Uterus (tissue), 2 donors: ENCODE results near the gene ACTRT2.

Experiments used
- CTCF ChIP-seq, 4 experiments: fragments of 200-600 bp in 2 of 4; fragments of 450-650 bp in 2 of 4; sonication (generic) in 2 of 4; IDR thresholded peaks; one replicate each; pipeline ENCODE4 v1.5.1; 2016 to 2019; ENCODE audit warnings: antibody characterized with exemption in 4 of 4, mild to moderate bottlenecking in 2 of 4, moderate library complexity in 1 of 4
- POLR2A ChIP-seq, 2 donors: fragments of 450-650 bp; IDR thresholded peaks; one replicate each; pipeline ENCODE4 v1.6.1; 2016; ENCODE audit warnings: antibody characterized with exemption in 2 of 2, mild to moderate bottlenecking in 1 of 2, moderate library complexity in 1 of 2

- TF ChIP-seq CTCF (IDR thresholded peaks at IDR 0.05) = no peak
- TF ChIP-seq POLR2A (IDR thresholded peaks at IDR 0.05) = no peak
Observed at GRCh38 chr1:3040004-3040403, 18.7 kb downstream of the ACTRT2 start.
